Inflammatory macrophage (primary cell): ENCODE data around the gene SMCO2.
A peak's percentile ranks its signal among the peaks of the same experiment; 100 is the strongest.

Experiments used
- DNase-seq, 2 donors: peaks; one replicate each; pipeline ENCODE4 v3.0.0-alpha.2; 2020 to 2022

The SMCO2 gene

DNA sequence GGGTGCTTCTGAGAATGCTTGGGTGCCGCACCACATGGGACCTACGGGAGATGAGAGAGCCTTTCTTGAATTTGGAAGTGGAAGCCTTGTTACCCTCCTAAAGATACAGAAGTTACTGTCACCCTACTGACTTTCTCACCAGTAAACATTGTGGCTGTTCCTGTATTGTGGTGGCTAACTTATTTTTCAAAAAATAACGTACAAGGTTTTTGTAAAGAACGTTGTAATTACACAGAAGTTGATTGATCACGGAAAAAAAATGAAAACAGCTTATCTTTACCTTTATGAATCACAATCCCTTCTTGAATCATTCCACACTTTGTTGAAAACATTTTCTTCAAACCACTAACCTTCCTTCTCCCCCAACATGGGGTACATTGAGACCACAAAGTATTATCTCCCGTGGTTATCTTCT is 55.5 kb downstream of the SMCO2 start:
- DNase-seq, result no peak

DNA sequence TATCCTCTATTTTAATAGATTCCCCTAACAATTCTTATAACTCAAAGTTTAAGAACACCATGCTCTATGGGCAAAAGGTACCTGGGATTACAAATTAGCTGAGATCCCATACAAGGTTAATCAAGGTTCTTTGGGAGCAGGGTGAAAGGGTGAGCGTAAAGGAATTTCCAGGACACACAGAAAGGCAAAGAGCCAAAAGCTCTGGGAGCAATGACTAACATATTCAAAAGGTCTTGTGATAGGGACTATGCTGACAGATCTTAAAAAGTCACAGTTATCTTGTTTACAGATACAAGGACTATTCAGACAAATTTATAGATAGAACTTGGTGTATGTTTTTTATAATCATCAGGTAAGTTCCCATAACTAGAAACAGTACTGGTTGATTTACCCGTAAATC is 58.0 kb downstream of the SMCO2 start:
- DNase-seq, result no peak

DNA sequence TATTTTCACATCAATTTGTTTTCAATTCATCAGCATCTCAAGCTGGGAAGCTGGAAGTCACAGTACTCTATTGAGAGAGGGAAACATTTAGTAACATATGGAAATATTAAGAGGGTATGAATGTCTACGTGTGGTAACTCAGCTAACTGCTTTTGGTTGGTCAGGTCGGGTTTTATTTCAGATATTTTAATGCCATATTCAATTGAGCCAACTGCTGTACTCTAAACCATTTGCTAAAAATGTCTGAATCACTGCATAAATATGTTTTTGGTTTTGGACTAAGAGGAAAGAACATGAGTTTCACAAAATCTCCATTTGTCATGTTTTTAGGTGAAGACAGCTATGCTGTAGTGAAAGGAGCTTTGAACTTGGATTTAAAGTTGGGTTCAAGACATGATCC is 58.6 kb downstream of the SMCO2 start:
- DNase-seq, result no peak

DNA sequence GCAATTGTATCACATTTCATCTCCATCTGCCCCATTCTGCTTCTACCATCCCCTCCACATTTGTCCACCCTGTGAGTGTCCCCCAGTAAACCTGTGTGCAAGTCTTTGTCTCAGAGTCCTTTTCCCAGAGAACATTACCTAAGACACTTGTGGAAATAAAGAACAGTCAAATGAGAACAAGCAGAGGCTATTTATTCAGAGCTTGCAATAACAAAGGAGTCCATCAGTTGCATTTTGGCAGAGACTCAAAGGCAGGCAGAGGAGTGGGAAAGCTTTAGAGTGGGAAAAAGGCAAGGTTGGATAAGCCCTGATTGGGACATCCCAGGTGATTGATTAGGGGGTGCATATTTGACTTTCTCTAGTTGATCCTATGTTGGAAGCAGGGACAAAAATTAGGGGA is 59.2 kb downstream of the SMCO2 start:
- no peak for DNase-seq

DNA sequence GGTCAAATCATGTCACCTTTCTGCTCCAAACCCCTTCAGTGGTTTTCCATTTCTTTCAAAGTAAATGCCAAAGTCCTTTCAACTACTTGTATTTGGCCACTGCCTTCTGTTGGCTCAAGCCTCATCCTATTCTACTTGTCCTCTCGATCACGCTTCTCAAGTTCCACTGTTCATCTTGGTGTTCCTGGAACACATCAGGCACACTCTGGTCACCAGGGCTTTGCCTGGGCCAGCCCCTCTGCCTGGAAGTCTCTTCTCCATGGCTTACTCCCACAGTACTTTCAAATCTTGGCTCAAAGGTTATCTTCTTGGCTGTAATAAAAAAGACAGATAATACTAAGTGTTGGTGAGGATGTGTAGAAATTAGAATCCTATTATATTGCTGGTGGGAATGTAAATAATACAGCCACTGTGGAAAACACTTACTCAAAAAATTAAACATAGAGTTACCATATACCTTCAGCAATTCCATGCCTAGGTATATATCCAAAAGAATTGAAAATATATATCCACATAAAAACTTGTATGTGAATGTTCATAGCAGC is 60.2 kb downstream of the SMCO2 start:
- DNase-seq, result no peak

DNA sequence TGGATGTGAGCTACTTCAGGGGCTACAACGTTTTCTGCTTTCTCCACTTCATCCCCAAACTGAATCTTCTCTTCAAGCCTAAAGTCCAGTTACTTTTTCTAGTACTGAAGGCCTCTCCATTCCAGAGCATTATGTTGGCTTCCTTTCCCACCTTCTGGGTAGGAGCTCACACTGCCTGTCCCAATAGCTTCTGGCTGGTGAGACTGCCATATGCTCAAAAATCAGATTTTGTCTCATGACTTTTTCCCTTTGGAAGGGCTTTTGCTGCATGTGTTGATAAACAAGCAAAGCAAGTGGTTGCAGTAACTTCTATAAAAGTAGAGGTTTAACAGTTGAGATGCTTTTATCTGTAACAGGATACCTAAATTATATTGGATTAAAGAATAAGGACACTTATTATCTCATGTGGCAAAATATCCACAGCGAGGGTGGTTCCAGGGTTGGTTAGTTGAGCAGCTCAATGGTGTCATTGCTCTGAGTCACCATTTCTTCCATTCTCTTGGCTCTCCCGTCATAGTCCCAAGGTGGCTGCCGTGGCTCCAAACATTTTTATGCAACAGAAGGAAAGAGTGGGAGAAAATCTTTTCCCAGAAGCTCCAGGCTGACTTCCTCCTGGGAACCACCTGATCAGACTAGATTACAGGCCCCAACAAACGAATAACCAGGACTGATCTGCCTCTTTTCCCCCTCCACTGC is 62.3 kb downstream of the SMCO2 start:
- DNase-seq, result no peak

DNA sequence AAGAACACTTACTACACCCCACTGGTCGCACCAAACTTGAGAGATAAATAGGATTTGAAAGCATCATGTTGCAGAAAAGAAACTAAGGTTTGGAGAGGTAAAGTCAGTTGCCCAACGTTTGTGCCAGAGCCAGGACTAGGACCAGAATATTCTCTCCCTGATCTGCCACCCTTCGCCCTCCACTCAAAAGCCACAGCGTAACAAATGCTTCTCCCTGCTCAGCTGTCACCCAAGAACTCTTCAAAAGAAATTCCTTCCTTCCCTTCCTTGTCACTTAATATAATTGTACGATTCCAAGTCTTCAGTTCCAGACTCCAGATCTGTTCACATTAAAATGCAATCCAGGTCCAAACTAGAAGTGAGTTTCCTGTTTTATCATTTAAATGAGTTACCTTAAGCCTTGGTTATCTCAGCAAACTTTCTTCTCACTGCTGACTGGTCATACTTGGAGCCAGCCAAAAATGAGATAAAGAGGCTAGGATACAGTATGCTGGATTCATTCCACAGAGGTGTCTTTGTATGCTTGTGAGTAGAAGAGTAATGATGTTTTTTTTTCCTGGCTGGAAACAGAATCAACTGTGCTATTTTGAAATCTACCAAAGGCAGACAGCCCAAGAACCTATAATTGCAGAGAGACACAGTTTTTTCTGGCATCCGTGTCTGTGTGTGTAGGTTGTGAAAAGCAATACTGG is 64.6 kb downstream of the SMCO2 start:
- DNase-seq, result no peak

DNA sequence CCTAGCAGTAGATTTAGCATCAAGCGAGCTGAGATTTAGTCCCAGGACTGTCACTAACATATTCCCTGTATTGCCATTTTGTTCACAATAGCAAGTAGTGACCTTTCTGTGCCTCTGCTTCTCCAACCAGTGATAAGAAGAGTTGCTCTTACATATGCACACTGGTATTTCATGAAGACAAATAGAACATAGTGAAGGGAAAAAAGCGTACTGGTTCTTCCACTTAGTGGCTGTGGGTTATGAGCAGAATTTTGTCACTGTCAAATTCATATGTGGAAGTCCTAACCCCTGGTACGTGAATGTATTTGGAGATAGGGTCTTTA is 65.1 kb downstream of the SMCO2 start:
- DNase-seq, result no peak

DNA sequence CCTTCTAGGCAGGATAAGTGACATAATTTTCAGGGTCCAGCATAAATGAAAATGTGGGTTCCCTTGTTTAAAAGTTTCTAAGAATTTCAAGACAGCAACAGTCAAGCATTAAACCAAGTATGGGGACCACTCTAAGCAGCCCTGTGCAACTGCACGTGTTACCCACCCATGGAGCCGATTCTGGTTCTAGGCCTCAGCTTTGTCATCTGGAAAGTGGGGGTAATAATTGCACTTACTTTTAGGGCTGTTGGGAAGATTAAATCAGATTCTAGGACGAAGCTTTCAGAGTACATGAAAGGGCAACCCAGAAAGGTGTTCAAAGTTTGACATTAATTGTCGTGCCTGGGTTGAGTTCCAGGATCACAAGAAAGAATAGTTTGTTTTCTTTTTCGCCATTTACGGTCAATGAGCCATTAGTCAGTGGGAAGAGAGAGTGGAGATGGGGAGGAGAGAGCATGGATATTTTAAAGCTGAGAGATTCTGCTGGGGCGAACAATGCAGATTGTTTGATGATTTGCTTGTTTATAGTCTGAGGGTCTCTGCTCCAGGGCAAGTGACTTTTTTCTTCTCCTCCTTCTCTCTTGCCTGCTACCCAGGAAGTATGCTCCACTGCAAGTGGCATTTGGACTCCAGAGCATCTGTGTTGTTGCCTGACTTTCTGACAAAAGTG is 66.8 kb downstream of the SMCO2 start:
- DNase-seq, result no peak

DNA sequence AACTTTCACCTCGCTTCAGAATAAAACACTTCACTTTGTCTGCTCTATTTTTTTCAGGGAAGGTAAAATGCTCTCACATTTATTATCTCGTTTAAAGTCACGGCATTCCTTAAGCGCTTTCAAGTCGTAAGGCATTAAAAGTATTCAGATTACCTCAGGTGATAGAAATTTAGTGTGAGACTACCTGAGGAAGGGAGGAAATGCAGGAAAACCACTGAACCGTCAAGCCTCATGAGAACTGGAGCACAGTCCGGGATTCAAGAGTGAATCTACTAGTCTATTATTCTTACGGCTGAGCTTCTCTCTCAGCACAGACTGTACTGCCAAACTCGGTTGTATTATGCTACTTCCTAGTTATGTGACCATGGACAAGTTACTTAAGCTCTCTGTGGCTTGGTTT is 69.1 kb downstream of the SMCO2 start:
- no peak for DNase-seq

DNA sequence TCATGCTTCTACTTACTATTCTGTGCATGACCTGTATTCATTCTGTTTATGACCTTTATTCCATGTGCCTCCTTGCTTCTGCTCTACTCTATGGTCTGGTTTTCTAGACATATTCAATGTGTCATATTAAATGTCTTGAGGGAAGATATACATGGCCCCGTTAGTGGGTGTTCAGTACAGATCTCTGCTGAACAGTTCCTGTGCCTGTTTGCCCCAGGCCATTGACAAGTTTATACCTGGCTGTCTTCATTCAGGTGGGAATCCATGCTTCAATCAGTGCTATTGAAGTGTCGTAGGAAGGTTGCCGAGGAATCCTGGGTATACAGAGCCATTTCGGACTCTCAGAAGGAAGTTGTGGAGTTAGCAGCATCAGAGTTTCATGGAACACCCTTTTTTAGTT is 70.1 kb downstream of the SMCO2 start:
- DNase-seq, result no peak

DNA sequence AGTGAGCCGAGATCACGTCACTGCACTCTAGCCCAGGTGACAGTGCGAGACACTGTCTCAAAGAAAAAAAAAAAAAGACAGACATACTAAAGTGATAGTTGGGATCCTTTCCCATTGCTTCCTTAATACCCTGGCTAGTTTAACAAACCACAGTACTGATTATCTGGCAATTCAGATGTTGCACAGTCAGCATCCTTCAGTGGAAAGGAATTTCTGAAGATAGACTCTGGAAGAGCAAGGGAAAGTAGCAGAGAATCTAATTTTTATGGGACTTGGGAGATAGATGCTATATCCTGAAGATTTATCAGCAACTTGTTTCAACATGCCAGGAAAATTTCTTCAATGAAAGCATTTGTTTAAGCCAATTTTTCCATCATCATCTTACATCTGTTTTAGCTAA is 71.0 kb downstream of the SMCO2 start:
- DNase-seq, result no peak

DNA sequence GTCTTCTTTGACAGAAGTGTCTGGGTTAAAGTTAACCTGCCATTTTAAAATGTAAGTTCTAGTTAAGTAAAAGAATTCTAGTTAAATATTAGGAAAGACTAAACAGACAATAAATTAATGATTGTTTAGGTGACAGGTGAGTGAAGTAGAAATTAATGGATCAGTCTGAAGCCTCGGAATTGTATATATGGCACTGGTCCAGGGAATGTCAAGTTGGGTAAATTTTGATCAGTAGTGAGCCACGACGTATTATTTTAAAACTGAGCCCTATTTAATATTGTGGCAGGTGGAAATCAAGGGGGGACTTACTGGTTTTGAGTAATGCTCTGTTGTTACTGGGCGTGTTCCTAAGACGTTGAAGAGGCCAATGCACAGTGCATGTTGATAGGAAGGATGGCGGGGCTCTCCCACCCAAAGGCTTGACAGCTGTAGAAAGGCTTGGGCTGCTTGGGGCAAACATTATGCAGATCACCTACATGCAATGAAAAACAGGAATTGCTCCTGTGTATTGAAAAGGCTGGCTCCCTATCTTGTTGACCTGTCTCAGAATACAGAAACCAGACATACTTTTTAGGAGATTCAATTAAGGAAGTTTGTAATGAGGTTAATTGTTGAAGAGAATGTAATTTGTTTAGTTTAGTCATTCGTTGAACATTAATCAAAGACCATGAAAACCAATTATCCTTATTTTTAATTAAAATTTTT is 71.6 kb downstream of the SMCO2 start:
- no peak for DNase-seq

DNA sequence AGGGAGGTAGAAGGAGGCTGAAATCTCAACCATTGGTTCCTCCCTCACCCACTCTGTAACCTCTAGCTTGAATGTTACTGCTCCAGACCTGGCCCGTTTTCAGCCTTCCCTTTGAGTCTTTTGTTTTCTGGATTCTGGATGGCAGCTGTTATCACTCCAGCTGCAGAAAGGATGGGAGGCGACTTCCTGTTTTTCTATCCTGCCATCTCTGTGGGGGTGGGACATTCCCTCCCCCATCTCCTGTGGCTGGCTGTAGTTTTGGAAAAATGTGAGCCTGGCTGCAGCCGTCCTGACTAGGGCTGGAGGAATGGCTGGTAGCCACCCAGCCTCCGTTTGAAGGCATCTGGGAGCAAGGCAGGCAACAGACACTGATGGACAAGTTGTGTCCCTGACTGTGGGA is 74.5 kb downstream of the SMCO2 start:
- DNase-seq, result no peak

DNA sequence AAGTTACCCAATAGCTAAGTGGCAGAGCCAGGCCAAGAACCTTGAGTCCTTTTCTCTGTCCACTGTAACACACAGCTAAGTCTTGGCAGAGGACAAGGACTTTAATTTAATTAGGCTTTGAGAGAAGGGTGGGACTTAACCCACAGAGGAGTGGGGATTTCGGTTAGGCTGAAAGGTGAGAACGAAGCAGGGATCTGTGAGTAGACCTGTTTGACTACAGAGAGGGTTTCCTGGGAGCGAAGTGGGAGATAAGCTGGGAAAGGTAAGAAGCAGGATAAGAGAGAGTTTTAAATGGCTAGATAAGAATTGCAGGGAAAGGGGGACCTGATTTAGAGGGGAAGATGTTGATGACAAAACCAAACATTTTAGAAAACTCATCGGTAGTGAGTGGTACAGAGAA is 75.4 kb downstream of the SMCO2 start:
- DNase-seq, result no peak

DNA sequence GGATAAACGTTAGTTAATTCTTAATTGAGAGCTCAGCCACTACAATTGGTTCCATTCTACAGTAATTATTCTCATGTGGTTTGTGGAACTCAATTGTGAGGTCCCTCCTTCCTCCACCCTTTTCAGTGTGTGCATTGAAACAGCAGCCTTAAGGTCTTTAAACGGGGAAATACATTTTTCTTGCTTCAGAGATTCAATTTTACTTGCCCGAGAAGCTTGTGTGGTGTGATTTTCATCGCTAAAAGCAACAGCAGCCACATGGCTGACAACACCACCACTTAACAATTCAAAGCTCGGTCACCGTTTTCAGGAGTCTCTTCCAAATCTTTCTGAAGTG is 76.7 kb downstream of the SMCO2 start:
- DNase-seq, result peak in 1 of 2 donors; percentile 11

DNA sequence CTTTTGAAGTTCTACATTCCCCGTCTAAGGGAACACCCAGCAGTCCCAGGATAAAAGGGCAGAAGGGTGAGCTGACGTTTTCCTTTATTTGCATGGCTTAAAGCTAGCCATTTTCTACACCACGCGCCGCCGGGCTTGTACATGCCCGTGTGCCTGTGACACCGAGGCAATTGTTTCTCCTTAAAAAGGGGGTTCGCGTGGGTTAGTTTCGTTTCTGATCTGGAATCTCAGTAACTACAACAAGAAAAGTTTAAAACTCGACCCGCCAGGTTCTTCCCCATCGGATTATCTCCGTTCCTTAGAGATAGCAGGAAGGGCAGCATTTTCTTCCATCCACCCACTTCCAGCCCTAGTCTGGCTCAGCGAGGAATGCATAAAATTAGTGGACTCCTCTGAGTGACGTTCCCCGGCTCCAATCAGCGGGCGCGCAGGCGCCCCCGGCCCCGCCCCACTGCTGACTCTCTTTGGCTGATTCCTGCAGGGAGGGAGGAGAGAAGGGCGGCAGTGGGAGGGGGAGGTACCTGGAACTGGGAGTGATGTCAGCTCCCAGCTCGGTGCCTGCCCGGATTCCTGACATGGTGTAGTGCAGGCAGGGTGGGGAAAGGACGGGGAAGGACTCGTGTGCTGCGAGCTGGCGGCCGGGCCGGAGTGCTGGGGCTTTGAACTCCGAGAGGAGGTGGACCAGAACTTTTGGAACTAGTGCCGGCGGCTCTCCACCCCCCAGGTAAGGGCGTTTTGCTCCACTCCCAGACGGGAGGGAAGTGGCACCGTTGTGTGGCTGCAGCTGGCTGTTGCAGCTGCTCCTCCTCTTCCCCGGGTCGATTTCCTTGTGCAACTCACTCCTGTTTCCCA is 77.3 kb downstream of the SMCO2 start, which contains the start of gene PPFIBP1:
Gene PPFIBP1, plus strand, starts transcription at position 565 of the 852 bp plus-strand sequence. CDS start 109,191 bp downstream, outside the sequence.
- DNase-seq, result peak; percentile 98 to 99

DNA sequence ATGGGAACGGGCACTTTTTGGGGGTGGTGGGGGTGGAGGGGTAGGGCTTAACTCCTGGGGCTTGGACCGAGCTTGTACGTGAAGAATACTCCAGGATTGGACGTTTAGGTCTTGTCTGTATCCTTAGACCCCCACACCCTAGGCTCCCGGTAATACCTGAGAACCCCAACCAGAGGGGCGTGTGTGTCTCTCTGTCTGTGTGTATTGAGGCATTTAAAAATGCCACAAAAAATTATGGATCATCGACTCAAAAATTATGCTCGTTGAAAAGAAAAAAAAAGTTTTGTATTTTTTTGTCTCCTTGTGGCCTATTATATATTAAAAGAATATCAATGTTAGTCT is 77.9 kb downstream of the SMCO2 start:
- no peak for DNase-seq

DNA sequence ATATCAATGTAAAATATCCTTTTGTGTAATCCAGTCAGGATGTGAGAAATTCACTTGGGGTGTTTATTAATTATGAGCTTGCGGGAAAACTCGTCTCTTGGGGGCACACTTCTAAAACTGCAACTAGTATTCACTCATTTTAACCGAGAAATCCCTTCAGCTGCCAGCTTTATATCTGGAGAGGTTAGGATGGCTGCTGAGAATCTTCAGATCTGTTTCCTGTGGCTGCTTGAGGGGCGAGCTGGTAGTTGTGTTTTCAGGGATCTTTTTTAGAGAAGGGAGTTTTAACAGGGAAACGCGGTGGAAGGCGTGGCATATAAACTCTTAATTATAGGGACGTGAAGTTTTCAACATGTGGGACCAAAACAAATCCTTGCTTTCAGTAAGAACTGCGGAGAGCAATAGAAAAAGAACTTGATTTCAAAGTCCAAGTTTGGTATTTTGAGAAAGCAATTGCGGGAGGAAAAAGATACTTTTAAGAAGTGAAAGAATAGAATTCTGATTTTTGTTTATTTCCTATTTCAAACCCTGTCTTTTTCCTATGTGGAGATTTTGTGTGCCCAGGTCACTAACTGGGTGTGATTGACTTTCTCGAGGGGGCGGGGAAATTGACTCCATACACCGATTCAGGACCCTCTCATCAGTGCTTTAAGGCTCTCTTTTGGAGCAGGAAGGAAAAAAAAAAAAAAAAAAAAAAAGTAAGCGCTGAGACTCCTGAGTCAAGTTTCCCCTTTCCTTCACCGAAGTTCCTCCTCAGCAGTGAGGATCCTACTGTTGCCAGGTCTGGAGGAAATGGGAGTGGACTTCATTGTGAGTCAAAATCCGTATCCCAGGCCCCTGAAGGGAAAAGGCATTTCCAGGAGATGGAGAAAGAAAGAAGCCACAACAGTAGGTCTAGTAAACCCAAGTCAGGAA is 78.6 kb downstream of the SMCO2 start:
- DNase-seq, result peak; percentile 16 to 37

DNA sequence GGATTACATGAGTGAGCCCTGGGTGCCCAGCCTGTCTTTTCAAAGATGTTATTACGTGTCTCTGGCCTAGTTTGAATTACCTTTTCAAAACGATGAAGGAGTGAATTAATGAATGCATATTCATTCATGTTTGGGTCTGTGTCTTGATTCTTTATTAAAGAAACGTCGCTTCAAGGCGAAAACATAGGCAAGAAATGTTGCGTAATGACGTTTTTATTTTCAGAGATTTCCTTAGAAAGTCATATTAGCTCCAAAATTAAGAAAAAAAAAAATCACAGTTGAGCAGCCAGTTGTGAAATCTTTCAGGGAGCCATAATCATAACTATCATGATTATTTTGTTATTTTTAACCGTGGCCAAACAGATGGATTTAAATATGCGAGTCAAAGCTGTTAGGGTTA is 81.0 kb downstream of the SMCO2 start:
- DNase-seq, result no peak

DNA sequence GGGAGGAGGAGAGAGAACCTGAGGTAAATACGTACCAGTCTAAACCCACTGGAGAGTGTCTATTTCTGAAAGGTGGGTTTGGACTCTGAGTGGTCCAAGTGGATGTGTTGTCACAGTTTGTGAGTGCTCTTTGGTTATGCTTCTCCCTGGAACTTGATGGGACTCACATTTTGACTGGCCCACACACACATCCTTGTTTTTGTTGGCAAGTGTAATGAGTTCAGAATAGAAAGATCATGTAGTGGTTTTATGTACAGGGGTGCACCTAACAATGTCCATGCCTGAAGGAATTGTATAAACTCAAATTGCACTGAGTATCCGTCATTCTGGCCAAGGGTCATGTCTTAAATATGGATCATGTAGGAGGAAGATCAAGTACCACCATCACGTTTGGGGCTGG is 82.3 kb downstream of the SMCO2 start:
- DNase-seq, result no peak
